ENCODE results near the gene NEK9. TPM values are rescaled to one million over a fixed set of nuclear protein-coding genes. Genes with fewer than 3 reads are reported as not detected.
"Not testable (repeated sequence)": the region's sequence is repeated elsewhere in the genome, so short reads cannot be mapped to it uniquely, and the experiment has no call there.

NEK9 gene
- total RNA-seq: 10 to 100 TPM; 58.6 to 60.2 TPM

GRCh38 chr14:75126679-75127473 lies at the start of gene NEK9:
Gene NEK9 (minus strand): TSS chr14:75127048. CDS start chr14:75126921, 127 bp downstream.
- CTCF ChIA-PET: interaction anchor here (0.6 to 1.2 kb wide), 3 partner anchors 181 to 436 kb away, joined by 3 to 4 read pairs (median 3); no protein-coding TSS in a partner anchor
- POLR2A ChIA-PET: interaction anchor here (0.6 to 1.8 kb wide), 9 partner anchors 49 to 388 kb away, joined by 3 to 10 read pairs (median 4); partner anchors contain the start of genes ACYP1 and ZC2HC1C

GRCh38 chr14:75176142-75176820 lies 49.4 kb upstream of the NEK9 start, which contains the start of gene TMED10:
Gene TMED10 (minus strand): TSS chr14:75176612. CDS start chr14:75176579, 33 bp downstream.
- CTCF ChIA-PET: no interaction called here
- POLR2A ChIA-PET: interaction anchor here (0.7 to 1.1 kb wide), 2 partner anchors 49 to 80 kb away, joined by 3 to 4 read pairs; partner anchors contain the start of gene NEK9

DNA sequence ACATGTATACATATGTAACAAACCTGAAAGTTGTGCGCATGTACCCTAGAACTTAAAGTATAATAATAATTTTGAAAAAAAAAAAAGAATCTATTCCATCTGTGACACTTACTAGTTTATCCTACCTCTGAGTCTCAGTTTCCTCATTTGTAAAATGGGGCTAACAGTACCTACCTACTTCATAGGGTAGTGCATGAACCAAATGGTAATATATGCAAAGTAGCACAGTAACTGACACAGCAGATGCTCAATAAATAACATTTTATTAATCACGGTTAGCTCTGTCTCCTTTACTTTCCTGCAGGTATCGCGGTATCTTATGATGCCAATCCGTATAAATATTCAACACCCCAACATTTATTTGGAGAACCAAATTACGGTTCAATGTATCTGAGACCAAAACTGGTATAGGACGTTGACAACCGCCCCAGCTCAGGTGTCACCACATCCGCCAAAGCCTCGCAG lies 48.9 kb upstream of the NEK9 start:
- POLR2A ChIA-PET: interaction anchor here (0.7 to 1.1 kb wide), 2 partner anchors 49 to 80 kb away, joined by 3 to 4 read pairs; partner anchors contain the start of gene NEK9
- CTCF ChIA-PET: no interaction called here

DNA sequence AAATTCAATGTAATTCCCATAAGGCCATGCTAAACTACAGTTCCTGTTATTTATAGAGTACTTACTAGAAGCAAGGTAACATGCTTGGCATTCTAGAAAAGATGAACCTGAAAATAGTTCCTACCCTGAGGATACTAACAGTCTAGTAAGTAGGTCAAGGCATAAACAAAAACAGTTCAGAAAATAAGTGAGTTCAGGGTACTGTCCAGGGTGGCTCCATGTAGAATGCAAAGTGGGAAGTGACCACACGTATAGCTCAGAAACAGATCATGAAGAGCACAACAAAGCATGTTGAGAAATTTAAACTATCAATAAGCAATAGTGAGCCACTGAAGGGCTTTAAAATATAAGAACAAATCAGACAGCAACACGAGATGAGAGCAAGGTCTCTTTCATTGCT lies 47.2 kb upstream of the NEK9 start:
- ChIA-PET CTCF (interaction anchor here (0.7 kb wide), 2 partner anchors 102 to 342 kb away, joined by 3 to 6 read pairs; no protein-coding TSS in a partner anchor), POLR2A (interaction anchor here (0.7 kb wide), 1 partner anchor 78 kb away, joined by 10 read pairs; no protein-coding TSS in a partner anchor)

- POLR2A ChIA-PET: no interaction called here
- CTCF ChIA-PET: interaction anchor here (0.7 kb wide), 1 partner anchor 133 kb away, joined by 3 read pairs; no protein-coding TSS in a partner anchor
Observed at GRCh38 chr14:75170772-75171171, 43.9 kb upstream of the NEK9 start.

GRCh38 chr14:75168586-75169335 lies 41.9 kb upstream of the NEK9 start:
- CTCF ChIA-PET: no interaction called here
- POLR2A ChIA-PET: no interaction called here

DNA sequence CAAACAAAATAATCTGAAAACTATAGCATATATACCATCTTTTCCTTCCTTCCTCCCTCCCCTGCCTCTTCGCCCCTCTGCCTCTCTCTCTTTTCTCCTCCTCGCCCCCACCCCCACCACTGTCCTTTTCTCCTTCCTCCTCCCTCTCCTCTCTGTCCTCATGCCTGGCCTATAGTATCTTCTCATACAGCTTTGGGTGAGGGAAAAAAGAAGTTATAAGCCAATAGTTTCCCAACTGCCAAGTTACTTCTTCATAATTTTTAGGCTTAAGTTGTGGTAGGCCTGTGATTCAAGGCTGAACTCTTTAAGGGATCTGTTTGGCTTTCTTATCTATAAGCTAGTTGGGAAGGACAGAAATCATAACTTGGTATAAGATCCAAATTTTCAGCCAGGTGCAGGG lies 40.5 kb upstream of the NEK9 start:
- ChIA-PET CTCF (interaction anchor here (0.7 to 0.9 kb wide), 2 partner anchors 14 to 140 kb away, joined by 3 read pairs; no protein-coding TSS in a partner anchor), POLR2A (no interaction called here)

GRCh38 chr14:75165586-75166391 lies 38.9 kb upstream of the NEK9 start:
- CTCF ChIA-PET: no interaction called here
- POLR2A ChIA-PET: no interaction called here

DNA sequence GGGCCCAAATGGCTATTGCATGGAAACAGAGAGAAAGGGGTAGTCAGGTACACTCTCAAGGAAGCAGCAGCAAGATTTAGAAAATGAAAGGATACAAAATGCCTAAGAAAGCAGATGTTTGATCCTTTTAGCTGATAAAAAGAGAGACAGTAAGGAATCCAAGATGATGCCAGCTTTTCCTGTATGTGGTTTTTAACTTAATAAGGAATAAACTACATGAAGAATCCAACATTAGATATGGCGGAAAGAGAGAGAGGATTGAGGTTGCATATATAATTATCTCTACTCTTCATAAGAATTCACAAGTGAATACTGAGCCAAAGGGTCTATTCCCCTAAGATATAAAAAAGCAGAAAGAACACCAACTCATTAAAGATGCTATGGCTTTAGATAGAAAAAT lies 38.0 kb upstream of the NEK9 start:
- POLR2A ChIA-PET: no interaction called here
- CTCF ChIA-PET: interaction anchor here (0.5 kb wide), 1 partner anchor 27 kb away, joined by 7 read pairs; no protein-coding TSS in a partner anchor

GRCh38 chr14:75163677-75164076 lies 36.8 kb upstream of the NEK9 start:
- CTCF ChIA-PET: no interaction called here

GRCh38 chr14:75162631-75163030 lies 35.8 kb upstream of the NEK9 start:
- ChIA-PET POLR2A (no interaction called here), CTCF (interaction anchor here (0.7 kb wide), 2 partner anchors 33 to 137 kb away, joined by 3 to 4 read pairs; no protein-coding TSS in a partner anchor)

More at GRCh38 chr14:75163677-75164076, 36.8 kb upstream of the NEK9 start:
- POLR2A ChIA-PET: no interaction called here

- CTCF ChIA-PET: no interaction called here
Observed at GRCh38 chr14:75158843-75159614, 32.2 kb upstream of the NEK9 start.

DNA sequence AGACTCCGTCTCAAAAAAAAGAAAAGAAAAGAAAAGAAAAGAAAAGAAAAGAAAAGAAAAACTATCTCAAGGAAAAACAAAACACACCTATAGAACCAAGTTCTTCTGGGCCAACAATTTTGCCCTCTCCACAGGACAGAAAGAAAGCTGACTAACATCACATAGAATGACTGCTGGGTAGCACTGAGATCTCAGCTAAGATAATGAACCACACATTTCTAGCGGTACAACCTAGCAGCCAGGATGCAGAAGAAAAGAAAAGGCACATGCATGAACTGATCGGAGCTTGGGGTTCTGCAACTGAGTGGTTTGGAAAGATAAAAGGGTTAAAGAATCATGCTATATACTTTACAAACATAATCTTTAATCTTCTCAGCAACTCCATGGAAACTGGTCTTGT lies 30.1 kb upstream of the NEK9 start:
- CTCF ChIA-PET: no interaction called here
- POLR2A ChIA-PET: no interaction called here

More at GRCh38 chr14:75158843-75159614, 32.2 kb upstream of the NEK9 start:
- POLR2A ChIA-PET: no interaction called here

DNA sequence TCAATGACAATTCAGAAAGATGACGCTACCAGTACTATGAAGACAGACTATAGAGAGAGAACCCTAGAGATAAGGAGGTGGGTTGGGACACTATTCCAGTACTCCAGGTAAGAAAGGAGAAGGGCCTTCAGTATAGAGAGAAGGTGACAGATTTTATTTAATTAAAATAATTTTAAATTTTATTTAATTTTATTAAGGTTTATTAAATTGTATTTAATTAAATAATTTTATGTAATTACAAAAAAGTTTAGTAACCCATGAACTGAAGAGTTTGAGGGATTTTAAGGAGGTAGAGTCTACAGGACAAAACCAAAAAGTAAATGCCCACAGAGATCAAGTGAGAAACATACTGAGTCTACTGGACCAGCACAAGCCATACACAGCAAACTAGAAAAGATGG lies 29.3 kb upstream of the NEK9 start:
- ChIA-PET POLR2A (no interaction called here), CTCF (interaction anchor here (0.7 kb wide), 1 partner anchor 146 kb away, joined by 3 read pairs; no protein-coding TSS in a partner anchor)

GRCh38 chr14:75155169-75155568 lies 28.3 kb upstream of the NEK9 start:
- CTCF ChIA-PET: no interaction called here
- POLR2A ChIA-PET: no interaction called here

DNA sequence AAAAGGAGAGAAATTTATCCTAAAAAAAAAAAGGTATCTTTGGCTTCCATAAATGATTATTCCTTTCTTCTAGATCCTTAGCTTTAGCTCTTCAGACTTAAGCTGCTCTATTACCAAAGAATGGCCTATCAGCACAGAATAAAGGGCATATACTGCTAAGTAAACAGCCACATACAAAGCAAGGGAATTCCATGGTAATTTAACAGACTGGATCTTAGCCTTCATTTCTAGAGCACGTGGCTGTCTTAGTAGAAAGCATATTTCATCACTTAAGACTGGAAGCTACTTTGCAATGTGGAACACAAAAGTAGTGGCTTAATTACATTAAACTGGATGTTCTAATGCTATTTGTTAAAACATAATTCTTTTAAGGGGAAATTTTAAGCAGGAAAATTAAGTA lies 26.4 kb upstream of the NEK9 start:
- ChIA-PET CTCF (interaction anchor here (1.5 kb wide), 1 partner anchor 22 kb away, joined by 4 read pairs; no protein-coding TSS in a partner anchor), POLR2A (no interaction called here)

DNA sequence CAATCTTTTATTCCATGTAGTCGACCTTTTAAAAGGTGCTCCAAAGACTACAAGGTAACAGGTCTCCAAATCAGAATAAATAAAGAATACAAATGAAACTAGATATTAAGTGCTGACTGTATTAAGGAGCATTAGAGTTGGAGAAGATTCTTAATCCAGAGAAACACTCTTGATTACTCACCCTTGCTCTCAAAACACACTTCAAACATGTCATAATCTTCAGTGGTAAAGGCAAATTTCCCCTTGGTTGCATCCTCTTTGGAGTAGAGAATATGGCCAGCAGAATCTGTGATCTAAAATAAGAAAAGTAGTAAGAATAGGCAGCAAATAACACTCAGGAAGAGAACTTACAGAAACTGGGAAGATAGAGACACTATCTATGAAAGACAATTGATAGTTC lies 25.0 kb upstream of the NEK9 start:
- CTCF ChIA-PET: no interaction called here

DNA sequence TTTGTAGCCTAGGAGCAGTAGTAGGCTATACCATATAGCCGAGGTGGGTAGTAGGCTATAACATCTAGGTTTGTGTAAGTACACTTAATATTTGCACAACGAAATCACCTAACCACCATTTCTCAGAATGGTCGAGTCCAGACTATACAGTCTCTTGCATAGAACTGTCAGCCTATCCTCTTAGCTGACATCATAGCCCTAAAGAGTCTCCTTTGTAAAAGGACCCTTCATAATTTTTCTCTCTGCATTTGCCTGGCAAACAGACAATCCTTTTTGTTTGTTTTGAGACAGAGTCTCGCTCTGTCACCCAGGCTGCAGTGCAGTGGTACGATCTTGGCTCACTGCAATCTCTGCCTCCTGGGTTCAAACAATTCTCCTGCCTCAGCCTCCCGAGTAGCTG lies 23.8 kb upstream of the NEK9 start:
- POLR2A ChIA-PET, CTCF ChIA-PET: not testable (repeated sequence)

More for the DNA sequence above, 25.0 kb upstream of the NEK9 start:
- POLR2A ChIA-PET: no interaction called here
